Measurements from ENCODE around the gene KRT17.
"Not testable (repeated sequence)": the region's sequence is repeated elsewhere in the genome, so short reads cannot be mapped to it uniquely, and the experiment has no call there.

The KRT17 gene

GRCh38 chr17:41620583-41621434 lies 3.6 kb downstream of the KRT17 start:
- DNase-seq (ENCODE audit: low spot score) (no peak), FAIRE-seq (no peak)

DNA sequence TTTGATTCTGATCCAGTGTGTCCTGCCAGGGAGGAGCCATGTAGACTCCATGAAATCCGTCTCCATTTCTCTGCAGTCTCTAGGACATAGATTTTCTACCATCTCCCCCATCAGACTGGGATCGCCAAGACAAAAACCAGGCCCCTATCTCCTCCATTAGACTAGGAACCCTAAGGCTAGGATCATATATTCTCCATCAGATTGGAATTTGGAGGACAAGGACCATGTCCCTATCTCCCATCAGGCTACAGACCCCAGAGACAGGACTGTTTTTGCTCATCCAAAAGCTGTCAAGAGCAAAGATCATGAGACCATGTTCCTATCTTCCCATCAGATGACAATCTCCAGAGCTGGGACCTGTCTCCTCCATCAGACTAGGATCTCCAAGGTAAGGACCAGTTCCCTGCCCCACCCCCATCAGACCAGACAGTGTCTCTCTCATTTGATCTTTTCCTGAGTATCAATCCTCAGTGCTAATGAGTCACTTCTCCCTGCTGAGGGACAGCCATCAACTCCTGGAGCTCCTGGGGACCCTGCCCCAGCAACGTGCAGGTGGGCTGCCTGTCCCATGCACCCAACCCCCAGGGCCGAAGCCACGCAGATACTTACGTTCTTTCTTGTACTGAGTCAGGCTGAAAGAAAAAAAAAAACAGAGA lies 4.3 kb downstream of the KRT17 start:
- FAIRE-seq; DNase-seq (ENCODE audit: low spot score): not testable (repeated sequence)

- DNase-seq (ENCODE audit: low spot score): peak; percentile 16
- FAIRE-seq: no peak
Measured at GRCh38 chr17:41619036-41619926, 5.1 kb downstream of the KRT17 start.

GRCh38 chr17:41618341-41619035 lies 5.9 kb downstream of the KRT17 start:
- no peak for FAIRE-seq
- no peak for DNase-seq (ENCODE audit: low spot score)

GRCh38 chr17:41617698-41618097 lies 6.7 kb downstream of the KRT17 start:
- FAIRE-seq (no peak), DNase-seq (ENCODE audit: low spot score) (no peak)

DNA sequence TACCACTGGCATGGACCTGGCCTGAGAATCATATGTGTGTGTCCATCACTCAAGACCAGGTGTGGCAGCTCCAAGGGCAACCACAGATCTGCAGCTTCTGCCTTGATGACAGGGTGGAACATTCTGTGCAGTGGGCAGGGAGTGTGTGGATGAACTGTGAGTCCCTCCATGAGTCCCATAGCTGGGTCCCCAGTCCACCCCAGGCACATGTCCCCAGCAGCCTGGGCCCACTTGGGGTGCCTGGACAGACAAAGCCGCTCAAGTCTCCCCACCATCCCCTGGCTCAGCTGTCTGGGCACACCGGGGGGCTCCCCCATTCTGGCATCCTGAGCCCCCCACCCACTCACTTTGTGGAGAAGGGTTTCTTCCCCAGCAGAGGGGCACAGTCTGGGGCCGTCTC lies 7.2 kb downstream of the KRT17 start:
- no peak for FAIRE-seq

GRCh38 chr17:41616486-41616885 lies 7.9 kb downstream of the KRT17 start:
- not testable (repeated sequence) for DNase-seq (ENCODE audit: low spot score); FAIRE-seq

More for the DNA sequence above, 7.2 kb downstream of the KRT17 start:
- DNase-seq (ENCODE audit: low spot score): no peak

GRCh38 chr17:41615454-41615853 lies 8.9 kb downstream of the KRT17 start:
- FAIRE-seq (no peak), DNase-seq (ENCODE audit: low spot score) (no peak)

- not testable (repeated sequence) for DNase-seq (ENCODE audit: low spot score); FAIRE-seq
Measured at GRCh38 chr17:41614767-41615166, 9.6 kb downstream of the KRT17 start.

- DNase-seq (ENCODE audit: low spot score) (no peak), FAIRE-seq (no peak)
Measured at GRCh38 chr17:41614098-41614497, 10.3 kb downstream of the KRT17 start.

DNA sequence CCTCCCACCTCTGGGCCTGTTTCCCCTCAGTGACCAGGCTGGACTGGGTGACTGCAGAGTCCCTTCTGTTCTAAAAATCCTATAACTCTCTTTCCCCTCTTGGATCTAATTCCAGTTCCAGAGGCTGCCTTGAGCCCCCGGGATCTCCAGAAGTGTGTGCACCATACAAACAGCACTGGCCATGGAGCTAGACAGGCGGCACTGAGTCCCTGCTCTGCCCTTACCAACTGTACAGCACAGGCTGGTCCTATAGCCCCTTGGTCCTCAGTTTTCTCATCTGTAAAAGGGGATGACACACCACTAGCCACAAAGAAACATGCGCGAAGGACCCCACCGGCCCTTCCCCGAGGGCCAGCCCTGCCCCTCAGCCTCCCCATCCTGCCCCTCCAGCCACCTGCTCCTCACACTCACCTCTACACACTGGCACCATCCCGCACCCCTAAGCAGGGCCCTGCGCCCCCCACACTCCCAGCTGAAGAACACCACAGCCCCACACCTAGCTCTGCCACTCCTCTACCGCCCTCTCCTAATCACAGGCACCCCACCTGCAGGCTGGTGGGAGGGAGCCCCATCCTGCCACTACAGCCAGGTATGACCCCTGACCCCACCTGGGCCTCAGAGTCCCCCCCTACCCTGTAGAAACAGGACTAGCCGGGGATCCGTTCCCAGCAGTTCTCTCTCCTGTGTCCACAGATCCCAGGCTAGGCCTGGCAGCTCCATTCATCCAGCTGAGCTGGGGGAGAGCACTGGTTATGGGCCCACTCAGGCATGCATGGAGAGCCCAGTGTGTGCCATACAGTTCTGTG lies 10.9 kb downstream of the KRT17 start:
- FAIRE-seq: no peak

DNA sequence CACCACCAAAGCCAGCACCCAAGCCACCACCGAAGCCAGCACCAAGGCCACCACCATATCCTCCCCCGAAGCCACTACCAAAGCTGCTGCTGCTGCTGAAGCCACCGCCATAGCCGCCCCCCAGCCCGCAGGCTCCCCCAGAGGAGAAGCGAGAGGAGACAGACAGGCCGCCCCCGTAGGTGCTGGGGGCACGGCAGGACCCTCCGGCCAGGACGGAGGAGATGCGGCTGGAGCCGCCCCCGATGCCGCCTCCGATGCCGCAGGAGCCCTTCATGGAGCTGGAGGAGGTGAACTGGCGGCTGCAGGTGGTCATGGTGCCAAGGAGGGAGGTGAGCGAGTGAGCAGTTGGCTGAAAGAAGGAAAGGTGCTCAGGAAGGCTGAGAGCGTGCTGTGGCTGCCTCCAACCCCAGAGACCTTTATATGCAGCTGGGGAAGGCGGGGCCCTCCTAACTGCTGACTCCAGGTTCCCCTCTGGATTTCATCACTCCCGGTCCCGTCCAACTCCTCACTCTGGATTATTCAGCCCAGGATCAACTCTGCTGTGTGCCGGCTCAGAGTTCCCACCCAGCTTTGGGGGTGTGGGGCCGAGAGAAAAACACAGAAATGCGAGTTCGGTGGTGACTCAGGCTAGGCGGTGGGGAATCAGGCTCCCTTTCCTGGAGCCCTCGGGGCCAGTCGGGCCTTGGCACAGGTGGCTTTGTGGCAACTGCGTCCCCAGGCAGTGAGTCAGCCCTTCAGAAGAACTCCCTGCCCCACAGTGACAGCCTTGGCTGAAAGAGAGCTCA lies 11.8 kb downstream of the KRT17 start, which contains the start of gene KRT16:
TSS of gene KRT16 (minus strand) at position 392 of the 785 bp plus-strand sequence. CDS start at position 313, 79 bp downstream.
- DNase-seq (ENCODE audit: low spot score): peak; percentile 36
- FAIRE-seq: peak; percentile 17

More for the DNA sequence above, 10.9 kb downstream of the KRT17 start:
- no peak for DNase-seq (ENCODE audit: low spot score)

DNA sequence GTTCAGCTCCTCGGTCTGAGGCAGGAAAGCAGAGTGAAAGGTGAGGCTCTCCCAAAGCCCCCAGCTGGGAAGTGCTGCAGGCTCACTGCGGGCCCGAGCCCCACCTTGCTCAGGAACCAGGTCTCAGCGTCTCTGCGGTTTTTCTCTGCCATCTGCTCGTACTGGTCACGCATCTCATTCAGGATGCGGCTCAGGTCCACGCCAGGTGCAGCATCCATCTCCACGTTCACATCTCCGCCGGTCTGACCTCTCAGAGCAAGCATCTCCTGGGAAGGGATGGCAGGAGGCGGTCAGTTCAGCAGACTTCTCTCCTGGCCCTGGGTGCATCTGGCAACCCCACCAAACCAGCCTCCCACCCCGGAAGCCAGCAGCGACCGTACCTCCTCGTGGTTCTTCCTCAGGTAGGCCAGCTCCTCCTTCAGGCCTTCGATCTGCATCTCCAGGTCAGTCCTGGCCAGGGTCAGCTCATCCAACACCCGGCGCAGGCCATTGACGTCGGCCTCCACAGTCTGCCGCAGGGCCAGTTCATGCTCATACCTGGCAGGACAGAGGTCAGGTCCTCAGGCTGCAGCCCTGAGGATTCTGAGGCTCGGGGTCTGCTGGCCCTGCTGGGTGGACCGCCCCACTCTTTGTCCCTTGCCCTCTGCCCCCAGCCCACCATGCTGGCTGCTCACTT lies 13.3 kb downstream of the KRT17 start:
- DNase-seq (ENCODE audit: low spot score): no peak
- no peak for FAIRE-seq

- FAIRE-seq; DNase-seq (ENCODE audit: low spot score): not testable (repeated sequence)
Measured at GRCh38 chr17:41610061-41610517, 14.3 kb downstream of the KRT17 start.

- FAIRE-seq: not testable (repeated sequence)
Measured at GRCh38 chr17:41606930-41607329, 17.4 kb downstream of the KRT17 start.

DNA sequence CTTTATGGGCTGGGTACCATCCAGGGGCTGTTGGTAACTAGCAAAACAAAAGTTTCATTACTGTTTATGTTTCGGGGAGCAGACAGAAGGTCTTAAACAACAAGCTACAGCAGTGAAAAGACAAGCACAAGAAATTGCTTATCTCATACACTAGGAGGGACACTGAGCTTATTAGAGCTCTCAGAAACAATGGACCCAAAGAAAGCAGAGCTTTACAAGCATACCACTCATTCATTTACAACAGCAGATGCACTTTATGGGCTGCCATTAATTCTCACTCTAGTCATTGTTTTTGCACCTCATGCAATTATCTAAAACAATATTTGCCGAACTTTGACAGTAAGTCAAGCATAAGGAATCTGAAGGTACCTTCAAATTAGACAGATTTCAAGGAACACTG lies 21.9 kb downstream of the KRT17 start:
- no peak for FAIRE-seq
- no peak for DNase-seq (ENCODE audit: low spot score)

More at GRCh38 chr17:41606930-41607329, 17.4 kb downstream of the KRT17 start:
- not testable (repeated sequence) for DNase-seq (ENCODE audit: low spot score)

DNA sequence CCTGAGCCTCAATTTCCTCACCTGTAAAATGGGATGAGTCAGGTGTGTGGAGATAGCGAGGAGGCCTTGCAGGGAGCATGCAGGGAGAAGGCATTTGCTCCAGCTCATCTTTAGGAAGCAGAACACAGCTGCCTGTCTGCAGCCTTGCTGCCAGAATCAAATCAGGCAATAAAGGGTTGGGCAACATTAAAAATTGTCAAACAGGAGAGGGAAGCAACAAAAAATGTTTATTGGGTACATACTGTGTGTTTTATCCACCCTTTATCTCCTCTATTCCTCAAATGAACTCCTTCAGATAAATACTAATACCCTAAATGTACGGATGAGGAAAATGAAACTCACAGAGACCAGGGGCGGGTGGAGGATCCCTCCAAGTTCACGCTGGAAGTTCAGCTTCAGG lies 24.1 kb downstream of the KRT17 start:
- FAIRE-seq (no peak), DNase-seq (ENCODE audit: low spot score) (no peak)

- no peak for DNase-seq (ENCODE audit: low spot score)
- no peak for FAIRE-seq
Measured at GRCh38 chr17:41599680-41600079, 24.7 kb downstream of the KRT17 start.
